GM13976 (cell line): Measurements from ENCODE around the gene SPECC1.

Source experiments
- DNase-seq: peaks from one replicate; pipeline ENCODE4 v3.0.0; 2012; ENCODE audit warnings: low spot score
- CTCF ChIP-seq: IDR thresholded peaks from 2 replicates; pipeline ENCODE4 v1.5.1; 2012; ENCODE audit warnings: borderline replicate concordance, mild to moderate bottlenecking; ENCODE audit not compliant: insufficient read depth; ENCODE audit errors: extremely low read depth, missing control alignments, control extremely low read depth
- in situ Hi-C: fragments of 300-500 bp; cut with MboI; formaldehyde crosslinking; loops from one replicate; pipeline ENCODE4 v1.12.0; 2022; ENCODE audit warnings: low sequenced_read_pairs, mixed read lengths, inconsistent platforms; ENCODE audit not compliant: unreplicated experiment

Gene SPECC1

DNA sequence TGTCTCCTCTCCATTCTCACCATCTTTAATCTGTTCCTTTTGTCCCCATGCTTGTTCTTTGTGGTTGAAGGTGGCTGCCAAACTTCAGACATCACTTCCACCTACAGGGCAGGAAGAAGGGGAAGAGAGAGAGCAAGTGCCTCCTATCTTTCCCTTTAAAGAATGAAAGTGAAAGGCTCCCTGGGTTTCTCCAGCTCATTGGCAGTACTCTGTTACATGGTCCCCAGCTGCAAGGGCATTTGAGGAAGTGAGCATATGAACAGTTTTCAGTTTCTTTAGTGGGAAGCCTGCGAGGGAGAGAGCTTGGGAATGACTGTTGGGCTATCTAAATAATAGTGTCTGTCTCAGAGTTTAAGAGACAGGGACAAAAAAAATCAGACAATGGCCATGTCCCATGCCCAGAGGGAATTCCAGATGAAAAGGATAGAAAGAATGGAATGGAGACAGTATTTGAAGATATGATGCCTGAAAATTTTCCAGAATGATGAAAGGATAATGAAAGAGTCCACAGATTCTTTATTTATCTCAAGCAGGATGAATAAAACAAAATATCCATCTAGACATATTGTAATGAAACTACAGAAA lies 298.3 kb downstream of the SPECC1 start:
- DNase-seq: no peak
- TF ChIP-seq CTCF: no peak
- in situ Hi-C loops: no loop called here

DNA sequence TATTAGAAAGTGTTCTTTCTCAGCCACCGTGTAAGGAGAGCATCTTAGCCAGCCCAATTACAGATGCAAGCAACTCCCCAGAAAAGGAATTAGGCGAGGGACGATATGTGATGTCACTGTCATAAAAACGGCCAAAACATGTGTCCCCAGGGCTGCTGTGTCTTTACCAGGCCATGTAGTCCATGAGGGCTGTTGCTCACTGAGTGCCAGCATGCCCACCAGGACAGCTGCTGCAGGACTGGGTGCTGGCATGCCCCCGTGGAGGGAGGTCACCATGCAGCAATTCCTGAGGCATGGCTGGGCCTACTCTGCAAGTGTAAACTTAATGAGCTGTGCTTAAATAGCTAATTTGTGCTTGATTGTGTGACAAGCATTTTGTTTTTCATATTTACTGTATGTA lies 301.3 kb downstream of the SPECC1 start:
- in situ Hi-C loops: loop anchor here (10.0 kb wide), 3 partner anchors 86 to 316 kb away; no protein-coding TSS in a partner anchor
- TF ChIP-seq CTCF: no peak
- no peak for DNase-seq

GRCh38 chr17:20313306-20313705 lies 304.1 kb downstream of the SPECC1 start:
- TF ChIP-seq CTCF: no peak
- in situ Hi-C loops: loop anchor here (10.0 kb wide), 3 partner anchors 89 to 319 kb away; no protein-coding TSS in a partner anchor

GRCh38 chr17:20313891-20314290 lies 304.7 kb downstream of the SPECC1 start:
- in situ Hi-C loops: loop anchor here (10.0 kb wide), 3 partner anchors 89 to 319 kb away; no protein-coding TSS in a partner anchor
- TF ChIP-seq CTCF: no peak
- DNase-seq: no peak

More at GRCh38 chr17:20313306-20313705, 304.1 kb downstream of the SPECC1 start:
- DNase-seq: no peak

DNA sequence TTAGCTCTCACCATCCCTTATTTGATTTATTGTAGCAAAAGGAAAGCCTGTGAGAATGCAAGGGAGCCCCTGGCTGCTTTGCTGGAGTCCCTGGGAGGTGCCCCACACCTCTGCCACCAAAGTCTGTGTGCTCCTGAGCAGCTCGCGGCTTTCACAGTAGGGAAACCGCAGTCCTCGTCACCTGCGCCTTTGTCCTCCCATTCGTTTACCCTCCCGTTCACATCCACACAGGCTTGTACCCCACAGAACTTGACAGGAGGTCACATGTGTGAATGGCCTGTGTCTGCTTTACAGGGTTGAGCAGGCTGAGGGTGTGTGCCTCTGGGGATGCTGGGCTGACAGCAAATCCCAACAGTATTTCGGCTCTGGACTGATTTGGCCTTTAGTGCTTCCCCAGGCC lies 305.7 kb downstream of the SPECC1 start:
- TF ChIP-seq CTCF: no peak
- DNase-seq: no peak
- in situ Hi-C loops: loop anchor here (10.0 kb wide), 3 partner anchors 90 to 320 kb away; no protein-coding TSS in a partner anchor

- no peak for TF ChIP-seq CTCF
- no peak for DNase-seq
- in situ Hi-C loops: loop anchor here (10.0 kb wide), 3 partner anchors 91 to 321 kb away; no protein-coding TSS in a partner anchor
These were observed 306.2 kb downstream of the SPECC1 start for GRCh38 chr17:20315311-20315710.

DNA sequence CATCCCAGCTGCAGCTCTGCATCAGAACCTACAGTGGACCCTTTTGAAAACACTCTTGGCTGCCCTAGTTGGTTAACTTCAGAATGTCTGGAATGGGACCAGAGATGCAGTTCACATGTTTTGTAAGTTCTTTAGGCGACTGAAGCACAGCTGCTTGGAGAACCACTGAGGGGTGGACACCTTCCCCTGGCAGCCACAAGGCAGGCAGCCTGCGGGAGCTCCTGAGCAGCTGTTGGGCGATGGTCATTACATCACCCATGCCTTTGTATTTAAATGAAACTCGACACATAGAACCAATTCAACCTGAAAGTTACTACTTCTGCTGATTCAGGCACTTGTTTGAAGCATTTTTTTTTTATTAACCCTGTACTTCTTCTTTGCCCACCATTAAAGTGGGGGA lies 306.7 kb downstream of the SPECC1 start:
- DNase-seq: no peak
- TF ChIP-seq CTCF: no peak
- in situ Hi-C loops: loop anchor here (10.0 kb wide), 3 partner anchors 91 to 321 kb away; no protein-coding TSS in a partner anchor
